ENCODE results near the gene SERPINH1.

SERPINH1 gene

DNA sequence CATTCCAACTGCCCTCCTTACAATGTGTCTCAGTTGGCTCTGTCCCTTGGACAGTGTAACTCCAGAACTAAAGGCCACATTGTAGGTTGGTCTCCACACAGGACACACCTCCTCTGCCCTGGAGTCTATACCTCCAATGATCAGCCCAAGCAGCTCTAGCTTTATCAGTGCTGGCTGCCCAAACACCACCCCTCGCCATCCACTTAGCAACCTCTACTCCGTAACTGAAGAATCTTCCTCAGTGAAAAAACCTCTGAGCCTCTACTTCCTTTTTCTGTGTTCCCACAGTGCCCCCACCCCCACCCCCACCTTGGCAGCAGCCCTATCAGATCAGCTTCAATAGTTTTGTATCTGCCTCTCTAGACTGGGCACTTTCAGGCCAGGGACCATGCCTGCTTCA lies 33.4 kb downstream of the SERPINH1 start:
- Histone ChIP-seq H3K27me3 (ENCODE audit: insufficient read depth, low read length, poor library complexity, severe bottlenecking) (no peaks in the 10 kb centered on the region), H3K4me2 (ENCODE audit: low read depth, low read length, poor library complexity, severe bottlenecking) (no peak overlapping the region), H3K9me2 (replicated peaks; ENCODE audit: low read depth, low read length) (no peaks in the 10 kb centered on the region), H3K79me2 (ENCODE audit: insufficient read depth, low read length) (no peaks in the 10 kb centered on the region), H3K9me3 (ENCODE audit: insufficient read depth, low read depth, low read length) (no peaks in the 10 kb centered on the region), H3K9ac (ENCODE audit: low read depth, low read length, poor library complexity, severe bottlenecking) (no peak overlapping the region), H3K4me1 (ENCODE audit: insufficient read depth, low read length, poor library complexity, severe bottlenecking) (no peaks in the 10 kb centered on the region), H2AFZ (ENCODE audit: low read length) (no peak overlapping the region), H3K36me3 (ENCODE audit: insufficient read depth, low read length) (no peaks in the 10 kb centered on the region), H3K4me3 (ENCODE audit: low read length, poor library complexity, severe bottlenecking) (no peak overlapping the region), H3F3A (ENCODE audit: low read depth) (no peaks in the 10 kb centered on the region), H4K20me1 (ENCODE audit: insufficient read depth, low read length, poor library complexity, severe bottlenecking) (no peaks in the 10 kb centered on the region)
- no peak for TF ChIP-seq EZH2phosphoT487 (IDR thresholded peaks at IDR 0.05; ENCODE audit: borderline replicate concordance)
- TF ChIP-seq, protein P1, sequence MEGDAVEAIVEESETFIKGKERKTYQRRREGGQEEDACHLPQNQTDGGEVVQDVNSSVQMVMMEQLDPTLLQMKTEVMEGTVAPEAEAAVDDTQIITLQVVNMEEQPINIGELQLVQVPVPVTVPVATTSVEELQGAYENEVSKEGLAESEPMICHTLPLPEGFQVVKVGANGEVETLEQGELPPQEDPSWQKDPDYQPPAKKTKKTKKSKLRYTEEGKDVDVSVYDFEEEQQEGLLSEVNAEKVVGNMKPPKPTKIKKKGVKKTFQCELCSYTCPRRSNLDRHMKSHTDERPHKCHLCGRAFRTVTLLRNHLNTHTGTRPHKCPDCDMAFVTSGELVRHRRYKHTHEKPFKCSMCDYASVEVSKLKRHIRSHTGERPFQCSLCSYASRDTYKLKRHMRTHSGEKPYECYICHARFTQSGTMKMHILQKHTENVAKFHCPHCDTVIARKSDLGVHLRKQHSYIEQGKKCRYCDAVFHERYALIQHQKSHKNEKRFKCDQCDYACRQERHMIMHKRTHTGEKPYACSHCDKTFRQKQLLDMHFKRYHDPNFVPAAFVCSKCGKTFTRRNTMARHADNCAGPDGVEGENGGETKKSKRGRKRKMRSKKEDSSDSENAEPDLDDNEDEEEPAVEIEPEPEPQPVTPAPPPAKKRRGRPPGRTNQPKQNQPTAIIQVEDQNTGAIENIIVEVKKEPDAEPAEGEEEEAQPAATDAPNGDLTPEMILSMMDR (conservative IDR thresholded peaks at IDR 0.05; ENCODE audit: low read length) = no peak

DNA sequence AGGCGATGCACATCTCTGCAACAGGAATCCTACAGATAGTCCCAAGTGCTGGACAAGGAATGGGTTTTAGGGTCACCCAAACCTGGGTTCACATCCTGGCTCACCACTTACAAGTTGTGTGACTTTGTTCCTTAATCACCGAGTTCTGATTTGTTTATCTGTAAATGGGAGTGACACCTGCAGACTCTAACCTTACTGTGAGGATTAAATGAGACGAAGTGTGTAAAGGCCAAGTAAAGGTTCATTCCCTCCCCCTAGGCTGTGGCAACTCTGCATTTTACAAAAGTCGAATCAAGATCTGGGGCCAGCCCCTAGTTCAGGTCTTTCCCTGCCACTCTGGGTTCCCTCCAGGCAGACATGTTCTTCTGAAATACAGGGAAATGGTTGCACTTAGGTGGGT lies 34.9 kb downstream of the SERPINH1 start:
- no peaks in the 10 kb centered on the region for H3K4me1 ChIP-seq (ENCODE audit: insufficient read depth, low read length, poor library complexity, severe bottlenecking)
- H3K9me2 ChIP-seq (replicated peaks; ENCODE audit: low read depth, low read length) = no peaks in the 10 kb centered on the region
- H4K20me1 ChIP-seq (ENCODE audit: insufficient read depth, low read length, poor library complexity, severe bottlenecking) = no peaks in the 10 kb centered on the region
- no peak overlapping the region for H3K4me2 ChIP-seq (ENCODE audit: low read depth, low read length, poor library complexity, severe bottlenecking)
- no peaks in the 10 kb centered on the region for H3K79me2 ChIP-seq (ENCODE audit: insufficient read depth, low read length)
- H3K9ac ChIP-seq (ENCODE audit: low read depth, low read length, poor library complexity, severe bottlenecking) = no peak overlapping the region
- TF ChIP-seq, protein P1 (conservative IDR thresholded peaks at IDR 0.05; ENCODE audit: low read length) = no peak
- TF ChIP-seq EZH2phosphoT487 (IDR thresholded peaks at IDR 0.05; ENCODE audit: borderline replicate concordance) = no peak
- H2AFZ ChIP-seq (ENCODE audit: low read length) = no peak overlapping the region
- H3K36me3 ChIP-seq (ENCODE audit: insufficient read depth, low read length) = no peaks in the 10 kb centered on the region
- H3F3A ChIP-seq (ENCODE audit: low read depth) = no peaks in the 10 kb centered on the region
- H3K4me3 ChIP-seq (ENCODE audit: low read length, poor library complexity, severe bottlenecking) = no peak overlapping the region
- H3K9me3 ChIP-seq (ENCODE audit: insufficient read depth, low read depth, low read length) = no peaks in the 10 kb centered on the region
- H3K27me3 ChIP-seq (ENCODE audit: insufficient read depth, low read length, poor library complexity, severe bottlenecking) = no peaks in the 10 kb centered on the region

DNA sequence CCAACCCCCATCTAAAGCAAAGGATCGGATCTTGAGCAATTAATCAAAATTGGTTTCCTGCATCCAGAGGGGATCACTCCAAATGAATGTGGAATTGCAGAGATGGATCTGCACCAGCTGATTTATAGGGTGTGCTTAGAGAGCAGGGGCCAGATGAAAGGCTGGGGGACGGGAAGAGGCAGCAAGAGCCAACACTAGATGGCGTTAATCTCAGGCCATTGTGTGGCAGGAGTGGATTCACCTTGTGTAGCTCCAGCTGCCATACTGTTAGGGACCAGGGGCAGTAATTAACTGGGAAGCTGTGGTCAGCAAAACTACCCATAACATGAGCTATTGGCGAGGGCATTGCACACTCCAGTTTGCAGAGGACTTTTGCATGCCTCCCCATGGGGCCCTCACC lies 35.6 kb downstream of the SERPINH1 start:
- Histone ChIP-seq H3K9me3 (ENCODE audit: insufficient read depth, low read depth, low read length) (no peaks in the 10 kb centered on the region), H3K4me1 (ENCODE audit: insufficient read depth, low read length, poor library complexity, severe bottlenecking) (peaks cover under 1% of the 10 kb centered on the region), H3K4me2 (ENCODE audit: low read depth, low read length, poor library complexity, severe bottlenecking) (no peak overlapping the region), H3K9me2 (replicated peaks; ENCODE audit: low read depth, low read length) (no peaks in the 10 kb centered on the region), H3K9ac (ENCODE audit: low read depth, low read length, poor library complexity, severe bottlenecking) (no peak overlapping the region), H3F3A (ENCODE audit: low read depth) (no peaks in the 10 kb centered on the region), H3K4me3 (ENCODE audit: low read length, poor library complexity, severe bottlenecking) (no peak overlapping the region), H2AFZ (ENCODE audit: low read length) (no peak overlapping the region), H3K27me3 (ENCODE audit: insufficient read depth, low read length, poor library complexity, severe bottlenecking) (no peaks in the 10 kb centered on the region), H3K36me3 (ENCODE audit: insufficient read depth, low read length) (no peaks in the 10 kb centered on the region), H3K79me2 (ENCODE audit: insufficient read depth, low read length) (no peaks in the 10 kb centered on the region), H4K20me1 (ENCODE audit: insufficient read depth, low read length, poor library complexity, severe bottlenecking) (no peaks in the 10 kb centered on the region)
- no peak for TF ChIP-seq EZH2phosphoT487 (IDR thresholded peaks at IDR 0.05; ENCODE audit: borderline replicate concordance)
- TF ChIP-seq, protein P1 (conservative IDR thresholded peaks at IDR 0.05; ENCODE audit: low read length) = peak; percentile 72

Data from Loucy (cell line).